Chondrocyte (in vitro differentiated cells): ENCODE measurements around the gene HAUS3. TPM values are rescaled to one million over a fixed set of nuclear protein-coding genes. Genes with fewer than 3 reads are reported as not detected.
A peak's percentile ranks its signal among the peaks of the same experiment; 100 is the strongest.

Experiments
- DNase-seq: peaks from one replicate; pipeline ENCODE4 v3.0.0; 2021; ENCODE audit warnings: mixed read lengths, low spot score
- H3K27ac Mint-ChIP-seq: one replicate; pipeline ENCODE4 v1.8.0; 2021; ENCODE audit warnings: mild to moderate bottlenecking, moderate library complexity, mixed read lengths; ENCODE audit not compliant: unreplicated experiment
- H3K27me3 Mint-ChIP-seq: 2 replicates; pipeline ENCODE4 v1.8.0; 2021; ENCODE audit warnings: low read depth, mixed read lengths
- H3K36me3 Mint-ChIP-seq: 2 replicates; pipeline ENCODE4 v1.8.0; 2021; ENCODE audit warnings: low read depth, mixed read lengths
- H3K4me1 Mint-ChIP-seq: 2 replicates; pipeline ENCODE4 v1.8.0; 2021; ENCODE audit warnings: low read depth, mild to moderate bottlenecking, mixed read lengths
- H3K4me3 Mint-ChIP-seq: one replicate; pipeline ENCODE4 v1.8.0; 2021; ENCODE audit warnings: mild to moderate bottlenecking, moderate library complexity, mixed read lengths; ENCODE audit not compliant: unreplicated experiment
- H3K9me3 Mint-ChIP-seq: 2 replicates; pipeline ENCODE4 v1.8.0; 2021; ENCODE audit warnings: low read depth, mixed read lengths
- CTCF ChIP-seq: fragments of 200-600 bp; sonication (generic); IDR thresholded peaks from 2 replicates; pipeline ENCODE4 v1.5.0; 2021; ENCODE audit warnings: antibody characterized with exemption, mild to moderate bottlenecking, moderate library complexity
- total RNA-seq: library from RNA; stranded (reverse); gene quantifications from 3 replicates; pipeline ENCODE4 v1.2.1, GENCODE V29; 2021

HAUS3 gene
- total RNA-seq, 1 donor from 2014 or later: 10.0 TPM

GRCh38 chr4:2264481-2265041 lies 22.6 kb upstream of the HAUS3 start:
- Mint-ChIP-seq H3K9me3 (no peaks in the 10 kb centered on the region), H3K27ac (no peak overlapping the region), H3K4me3 (no peak overlapping the region), H3K4me1 (peaks cover 9% of the 10 kb centered on the region), H3K36me3 (no peaks in the 10 kb centered on the region), H3K27me3 (no peaks in the 10 kb centered on the region)
- TF ChIP-seq CTCF: no peak
- peak; percentile 85 for DNase-seq

- Mint-ChIP-seq H3K36me3 (no peaks in the 10 kb centered on the region), H3K27ac (no peak overlapping the region), H3K9me3 (no peaks in the 10 kb centered on the region), H3K4me3 (no peak overlapping the region), H3K27me3 (no peaks in the 10 kb centered on the region), H3K4me1 (peaks cover 10% of the 10 kb centered on the region)
- TF ChIP-seq CTCF: no peak
- DNase-seq: peak; percentile 77
Observed at GRCh38 chr4:2263926-2264321, 22.0 kb upstream of the HAUS3 start.

- H3K4me3 Mint-ChIP-seq: peak overlapping the region; percentile 67
- H3K4me1 Mint-ChIP-seq: peaks cover 10% of the 10 kb centered on the region
- no peaks in the 10 kb centered on the region for H3K36me3 Mint-ChIP-seq
- H3K27me3 Mint-ChIP-seq: no peaks in the 10 kb centered on the region
- peak overlapping the region; percentile 49 for H3K27ac Mint-ChIP-seq
- TF ChIP-seq CTCF: no peak
- DNase-seq: no peak
- no peaks in the 10 kb centered on the region for H3K9me3 Mint-ChIP-seq
Observed at GRCh38 chr4:2262944-2263250, 21.0 kb upstream of the HAUS3 start.

- Mint-ChIP-seq H3K27me3 (no peaks in the 10 kb centered on the region), H3K4me1 (peaks cover 14% of the 10 kb centered on the region), H3K9me3 (no peaks in the 10 kb centered on the region), H3K4me3 (peak overlapping the region; percentile 67), H3K27ac (peak overlapping the region; percentile 49), H3K36me3 (no peaks in the 10 kb centered on the region)
- peak; percentile 7 for TF ChIP-seq CTCF
- peak; percentile 100 for DNase-seq
Observed at GRCh38 chr4:2262145-2262943, 20.4 kb upstream of the HAUS3 start.

- TF ChIP-seq CTCF: no peak
- Mint-ChIP-seq H3K36me3 (no peaks in the 10 kb centered on the region), H3K9me3 (no peaks in the 10 kb centered on the region), H3K27me3 (no peaks in the 10 kb centered on the region), H3K4me1 (peaks cover 17% of the 10 kb centered on the region), H3K4me3 (peak within 1 kb of the TSS; percentile 74), H3K27ac (peak within 1 kb of the TSS; percentile 49)
- DNase-seq: no peak
Observed at GRCh38 chr4:2261853-2262144, 19.9 kb upstream of the HAUS3 start, which contains the start of gene MXD4. Gene MXD4, minus strand, starts transcription at chr4:2262109. Its CDS starts 129 bp downstream, at chr4:2261980.
